T-cell (primary cell): ENCODE measurements around the gene CRY1. TPM values are rescaled to one million over a fixed set of nuclear protein-coding genes. Genes with fewer than 3 reads are reported as not detected.

Source experiments
- ATAC-seq, 4 experiments: fragments of 200-7000 bp in 3 of 4; fragments of 150-1000 bp in 1 of 4; cut with Tn5 transposase; replicated peaks in 1 of 4; 1 replicate in 3 of 4; 2 replicates in 1 of 4; pipeline ENCODE4 v1.10.0; 2021; ENCODE audit warnings: moderate library complexity in 3 of 4, mild to moderate bottlenecking in 2 of 4, moderate number of reproducible peaks in 1 of 4
- CTCF ChIA-PET, 2 donors: fragments of 300-600 bp; sonication (Branson Sonifier 250); formaldehyde crosslinking; loops; one replicate each; lab custom pipeline; 2022; ENCODE audit warnings: antibody characterized with exemption in 2 of 2; lab: Charles Lee
- POLR2A ChIA-PET, 2 donors: fragments of 300-600 bp; sonication (Branson Sonifier 250); formaldehyde crosslinking; loops; one replicate each; lab custom pipeline; 2022; ENCODE audit warnings: antibody characterized with exemption in 2 of 2; lab: Charles Lee
- DNase-seq, 35 experiments: peaks; one replicate each; pipeline versions ENCODE4 v3.0.0 to v3.0.0-alpha.2; 2013 to 2023
- H3K27ac ChIP-seq: one replicate; pipeline ENCODE4 v1.5.1; 2013; ENCODE audit warnings: low read length
- H3K27me3 ChIP-seq, 2 experiments: replicated peaks in 1 of 2; 1 replicate in 1 of 2; 2 replicates in 1 of 2; pipeline versions ENCODE4 v1.6.1 to v1.7.0; 2013; ENCODE audit warnings: low read length in 1 of 2, mixed read lengths in 1 of 2; ENCODE audit not compliant: control insufficient read depth in 2 of 2, insufficient read depth in 2 of 2; ENCODE audit errors: extremely low read depth in 1 of 2
- H3K36me3 ChIP-seq, 2 donors: 1 replicate in 1 of 2; 2 replicates in 1 of 2; pipeline versions ENCODE4 v1.6.1 to v1.7.0; 2013; ENCODE audit warnings: low read length in 1 of 2; ENCODE audit not compliant: control insufficient read depth in 2 of 2, insufficient read depth in 1 of 2; ENCODE audit errors: extremely low read depth in 1 of 2
- H3K4me1 ChIP-seq, 2 experiments: 1 replicate in 1 of 2; 2 replicates in 1 of 2; pipeline versions ENCODE4 v1.6.1 to v1.7.0; 2013; ENCODE audit warnings: low read length in 2 of 2, mixed read lengths in 1 of 2; ENCODE audit not compliant: insufficient read depth in 2 of 2, control insufficient read depth in 1 of 2; ENCODE audit errors: extremely low read depth in 1 of 2
- H3K4me3 ChIP-seq, 2 donors: 1 replicate in 1 of 2; 2 replicates in 1 of 2; pipeline versions ENCODE4 v1.5.1 to v1.7.0; 2013; ENCODE audit warnings: mild to moderate bottlenecking in 2 of 2, low read length in 1 of 2, moderate library complexity in 1 of 2; ENCODE audit not compliant: control insufficient read depth in 1 of 2; ENCODE audit errors: extremely low read depth in 1 of 2
- H3K9me3 ChIP-seq: 2 replicates; pipeline ENCODE4 v1.7.0; 2013
- H3K27ac Mint-ChIP-seq, 2 donors: one replicate each; pipeline ENCODE4 v1.8.0; 2020 to 2021; ENCODE audit warnings: mild to moderate bottlenecking in 2 of 2, mixed read lengths in 2 of 2
- H3K27me3 Mint-ChIP-seq, 2 donors: one replicate each; pipeline ENCODE4 v1.8.0; 2021 to 2022; ENCODE audit warnings: mixed read lengths in 2 of 2
- H3K36me3 Mint-ChIP-seq: one replicate; pipeline ENCODE4 v1.8.0; 2021; ENCODE audit warnings: mixed read lengths
- H3K4me1 Mint-ChIP-seq, 3 donors: one replicate each; pipeline ENCODE4 v1.8.0; 2020 to 2022; ENCODE audit warnings: mixed read lengths in 3 of 3, mild to moderate bottlenecking in 1 of 3
- H3K4me3 Mint-ChIP-seq, 3 donors: one replicate each; pipeline ENCODE4 v1.8.0; 2020 to 2022; ENCODE audit warnings: mild to moderate bottlenecking in 3 of 3, mixed read lengths in 3 of 3, moderate library complexity in 3 of 3
- H3K9me3 Mint-ChIP-seq, 3 donors: one replicate each; pipeline ENCODE4 v1.8.0; 2020 to 2022; ENCODE audit warnings: mixed read lengths in 3 of 3
- WGBS: methylation state at CpG from one replicate; pipeline ENCODE4 v1.1.5; 2013; ENCODE audit warnings: missing lambda C conversion rate; ENCODE audit not compliant: insufficient coverage; 5-methylcytosine and 5-hydroxymethylcytosine counted together
- total RNA-seq, 35 experiments: library from RNA in 6 of 35; stranded (reverse) in 6 of 35; fragments of 120-200 nt in 1 of 35; gene quantifications; one replicate each; pipeline versions ENCODE4 v1.2.1 to v1.2.4 and lab custom pipeline; 2013 to 2026

The CRY1 gene
- total RNA-seq, 5 donors from 2014 or later (not counting 1 experiment from before 2014, with no cell fraction given), result 31.4 to 58.1 (median 35.9) TPM

DNA sequence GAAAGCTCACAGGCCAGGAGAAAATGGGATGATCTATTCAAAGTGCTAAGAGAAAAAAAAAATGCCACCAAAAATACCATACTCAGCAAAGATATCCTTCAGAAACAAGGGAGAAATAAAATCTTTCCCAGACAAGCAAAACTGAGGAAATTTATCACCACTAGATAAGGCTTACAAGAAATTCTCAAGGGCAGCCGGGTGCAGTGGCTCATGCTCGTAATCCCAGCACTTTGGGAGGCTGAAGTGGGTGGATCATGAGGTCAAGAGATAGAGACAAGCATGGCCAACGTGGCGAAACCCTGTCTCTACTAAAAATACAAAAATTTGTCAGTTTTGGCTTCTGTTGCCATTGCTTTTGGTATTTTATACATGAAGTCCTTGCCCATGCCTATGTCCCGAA, 48.2 kb downstream of the CRY1 start:
- Mint-ChIP-seq H3K36me3 (peaks cover 57% of the 10 kb centered on the region), H3K4me1 (peaks cover 15 to 18% (median 17%) of the 10 kb centered on the region in 3 donors), H3K4me3 (no peak overlapping the region), H3K27me3 (no peaks in the 10 kb centered on the region), H3K27ac (no peak overlapping the region), H3K9me3 (peaks cover 25 to 36% (median 30%) of the 10 kb centered on the region in 3 donors)
- CTCF ChIA-PET, result interaction anchor here (0.6 to 1.2 kb wide), 2 partner anchors 12 to 235 kb away, joined by 3 read pairs; no protein-coding TSS in a partner anchor
- ATAC-seq (no peak), DNase-seq (no peak)
- Histone ChIP-seq H3K27me3 (no peaks in the 10 kb centered on the region), H3K27ac (no peak overlapping the region), H3K4me3 (no peak overlapping the region), H3K36me3 (no peaks in the 10 kb centered on the region), H3K4me1 (no peaks in the 10 kb centered on the region), H3K9me3 (peaks cover 3% of the 10 kb centered on the region)
- WGBS, result no CpG with 5 or more reads among the region's 5 CpGs
- POLR2A ChIA-PET, result interaction anchor here in 1 of 2 donors (0.6 kb wide), 1 partner anchor 18 kb away, joined by 3 read pairs; no protein-coding TSS in a partner anchor

DNA sequence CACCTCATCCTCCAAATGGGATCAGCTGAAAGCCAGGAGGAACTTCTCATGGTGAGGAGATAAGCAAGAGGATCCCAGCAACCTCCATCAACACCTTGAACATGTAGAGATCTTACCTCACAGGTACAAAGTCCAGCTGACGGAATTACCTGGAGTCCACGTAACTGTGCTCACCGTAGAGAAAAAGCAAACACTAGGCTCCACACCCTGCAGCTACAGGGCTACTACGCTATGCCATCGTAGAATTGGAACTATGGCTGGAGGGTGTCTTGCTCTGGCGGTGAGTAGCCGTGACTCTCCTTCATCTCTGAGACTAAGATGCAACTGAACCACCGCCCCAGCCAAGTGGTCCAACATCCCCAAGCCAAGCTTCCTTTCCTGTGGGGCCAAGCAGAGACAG, 50.5 kb downstream of the CRY1 start:
- no peaks in the 10 kb centered on the region for H3K27me3 Mint-ChIP-seq
- 100% methylated on average over 1 of the region's 8 CpGs for WGBS
- Histone ChIP-seq H3K4me3 (no peak overlapping the region), H3K27ac (no peak overlapping the region), H3K27me3 (no peaks in the 10 kb centered on the region), H3K4me1 (no peaks in the 10 kb centered on the region), H3K36me3 (no peaks in the 10 kb centered on the region), H3K9me3 (no peaks in the 10 kb centered on the region)
- POLR2A ChIA-PET, result no interaction called here
- peaks cover 54% of the 10 kb centered on the region for H3K36me3 Mint-ChIP-seq
- peaks cover 12 to 28% (median 20%) of the 10 kb centered on the region in 3 donors for H3K9me3 Mint-ChIP-seq
- ATAC-seq, result no peak
- no peak for DNase-seq
- CTCF ChIA-PET, result no interaction called here
- H3K27ac Mint-ChIP-seq, result no peak overlapping the region
- H3K4me3 Mint-ChIP-seq, result no peak overlapping the region
- H3K4me1 Mint-ChIP-seq, result peaks cover 18 to 24% (median 23%) of the 10 kb centered on the region in 3 donors

DNA sequence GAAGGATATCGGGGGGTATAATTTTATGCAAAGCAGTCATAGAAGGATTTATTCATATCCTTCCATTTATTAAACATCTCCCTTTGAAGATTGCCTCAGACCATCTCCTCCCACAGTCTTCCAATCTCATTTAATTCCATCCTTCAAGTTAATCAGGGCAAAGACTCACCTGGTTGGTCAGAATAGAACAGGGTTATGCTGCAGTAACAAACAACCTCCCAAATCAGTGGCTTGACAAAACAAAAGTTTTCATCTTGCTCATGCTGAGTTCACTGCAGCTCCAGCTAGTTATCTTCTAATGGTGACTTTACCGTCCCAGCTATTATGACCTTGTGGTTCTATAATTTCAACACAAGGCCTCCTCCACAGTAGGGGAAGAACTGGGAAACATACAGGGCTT, 57.6 kb downstream of the CRY1 start:
- Histone ChIP-seq H3K4me1 (no peaks in the 10 kb centered on the region), H3K27ac (no peak overlapping the region), H3K9me3 (no peaks in the 10 kb centered on the region), H3K36me3 (no peaks in the 10 kb centered on the region), H3K4me3 (no peak overlapping the region), H3K27me3 (no peaks in the 10 kb centered on the region)
- Mint-ChIP-seq H3K9me3 (peaks cover 0 to 7% (median 3%) of the 10 kb centered on the region in 3 donors), H3K36me3 (peaks cover 45% of the 10 kb centered on the region), H3K4me3 (no peak overlapping the region), H3K27me3 (no peaks in the 10 kb centered on the region), H3K4me1 (peaks cover 30 to 43% (median 42%) of the 10 kb centered on the region in 3 donors), H3K27ac (no peak overlapping the region)
- 100% methylated on average over 1 of the region's 2 CpGs for WGBS
- ChIA-PET POLR2A (no interaction called here), CTCF (interaction anchor here (0.7 to 0.9 kb wide), 2 partner anchors 8 to 60 kb away, joined by 3 to 4 read pairs; no protein-coding TSS in a partner anchor)
- no peak for DNase-seq
- no peak for ATAC-seq

DNA sequence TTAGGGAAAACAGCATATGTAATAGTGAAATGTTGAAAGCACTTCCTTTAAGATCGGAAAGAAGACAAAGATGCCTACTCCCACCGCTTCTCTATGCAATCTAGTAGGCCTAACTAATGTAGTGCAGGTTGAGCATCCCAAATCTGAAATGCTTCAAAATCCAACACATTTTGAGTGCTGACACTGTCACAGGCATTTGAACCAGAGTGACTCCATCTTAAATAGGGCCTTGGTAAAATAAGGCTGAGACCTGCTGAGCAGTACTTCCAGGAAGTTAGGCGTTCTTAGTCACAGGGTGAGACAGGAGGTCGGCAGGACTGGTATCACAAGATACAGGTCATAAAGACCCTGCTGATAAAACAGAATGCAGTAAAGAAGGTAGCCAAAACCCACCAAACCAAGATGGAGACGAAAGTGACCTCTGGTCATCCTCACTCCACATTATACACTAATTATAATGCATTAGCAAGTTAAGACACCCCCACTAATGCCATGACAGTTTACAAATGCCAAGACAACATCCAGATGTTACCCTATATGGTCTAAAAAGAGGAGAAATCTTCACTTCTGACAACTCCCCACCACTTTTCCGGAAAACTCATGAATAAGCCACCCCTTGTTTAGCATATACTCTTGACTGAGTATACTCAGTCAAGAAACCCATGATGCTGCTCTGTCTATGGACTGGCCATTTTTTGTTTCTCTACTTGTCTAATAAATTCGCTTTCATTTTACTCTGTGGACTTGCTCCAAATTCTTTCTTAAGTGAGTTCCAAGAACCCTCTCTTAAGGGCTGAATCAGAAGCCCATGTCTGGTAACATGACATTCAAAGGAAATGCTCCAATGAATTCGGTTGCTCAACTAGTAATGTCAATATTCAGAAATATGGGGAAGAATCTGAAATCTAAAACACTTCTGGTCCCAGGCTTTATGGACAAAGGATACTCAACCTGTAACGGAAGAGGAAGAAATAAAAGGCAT, 59.3 kb downstream of the CRY1 start:
- H3K4me1 Mint-ChIP-seq, result peaks cover 39 to 53% (median 46%) of the 10 kb centered on the region in 3 donors

DNA sequence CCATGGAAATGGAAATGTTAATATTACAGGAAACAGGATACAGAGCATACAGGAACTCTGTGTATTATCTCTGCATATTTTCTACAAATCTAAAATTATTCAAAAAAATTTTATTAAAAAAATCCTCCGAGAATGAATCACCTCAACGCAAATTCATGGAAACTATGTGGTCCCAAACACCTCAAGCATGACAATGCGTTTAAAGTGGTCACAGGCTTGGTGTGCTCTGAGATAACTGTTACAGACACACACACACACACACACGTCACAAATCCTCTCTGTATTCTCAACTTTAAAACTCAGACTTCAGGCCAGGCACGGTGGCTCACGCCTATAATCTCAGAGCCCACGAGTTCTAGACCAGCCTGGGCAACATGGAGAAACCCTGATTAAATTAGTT, 61.1 kb downstream of the CRY1 start:
- no peaks in the 10 kb centered on the region for H3K36me3 ChIP-seq
- H3K4me3 Mint-ChIP-seq, result no peak overlapping the region
- no peak for ATAC-seq
- H3K9me3 ChIP-seq, result no peaks in the 10 kb centered on the region
- peaks cover 0 to 5% of the 10 kb centered on the region in 2 experiments for H3K4me1 ChIP-seq
- H3K4me1 Mint-ChIP-seq, result peaks cover 52 to 61% (median 52%) of the 10 kb centered on the region in 3 donors
- 69% methylated on average over 6 of the region's 7 CpGs for WGBS
- DNase-seq, result no peak
- ChIA-PET CTCF (no interaction called here), POLR2A (no interaction called here)
- no peaks in the 10 kb centered on the region for H3K27me3 ChIP-seq
- H3K27me3 Mint-ChIP-seq, result no peaks in the 10 kb centered on the region
- peak overlapping the region in 1 of 2 donors; percentile 67 for H3K27ac Mint-ChIP-seq
- no peak overlapping the region for H3K27ac ChIP-seq
- peaks cover 0 to 7% (median 0%) of the 10 kb centered on the region in 3 donors for H3K9me3 Mint-ChIP-seq
- H3K36me3 Mint-ChIP-seq, result peaks cover 30% of the 10 kb centered on the region
- H3K4me3 ChIP-seq, result no peak overlapping the region

More for the DNA sequence above, 59.3 kb downstream of the CRY1 start:
- peaks cover 0 to 4% of the 10 kb centered on the region in 2 experiments for H3K4me1 ChIP-seq
- Mint-ChIP-seq H3K36me3 (peaks cover 38% of the 10 kb centered on the region), H3K4me3 (no peak overlapping the region), H3K27me3 (no peaks in the 10 kb centered on the region), H3K27ac (no peak overlapping the region), H3K9me3 (peaks cover 0 to 7% (median 0%) of the 10 kb centered on the region in 3 donors)
- 86% methylated on average over 4 of the region's 9 CpGs for WGBS
- no peaks in the 10 kb centered on the region for H3K27me3 ChIP-seq
- no peaks in the 10 kb centered on the region for H3K9me3 ChIP-seq
- H3K27ac ChIP-seq, result no peak overlapping the region
- ChIA-PET POLR2A (no interaction called here), CTCF (interaction anchor here in 1 of 2 donors (0.6 kb wide), 1 partner anchor 189 kb away, joined by 10 read pairs; no protein-coding TSS in a partner anchor)
- no peaks in the 10 kb centered on the region for H3K36me3 ChIP-seq
- no peak overlapping the region for H3K4me3 ChIP-seq
- DNase-seq (no peak), ATAC-seq (no peak)

DNA sequence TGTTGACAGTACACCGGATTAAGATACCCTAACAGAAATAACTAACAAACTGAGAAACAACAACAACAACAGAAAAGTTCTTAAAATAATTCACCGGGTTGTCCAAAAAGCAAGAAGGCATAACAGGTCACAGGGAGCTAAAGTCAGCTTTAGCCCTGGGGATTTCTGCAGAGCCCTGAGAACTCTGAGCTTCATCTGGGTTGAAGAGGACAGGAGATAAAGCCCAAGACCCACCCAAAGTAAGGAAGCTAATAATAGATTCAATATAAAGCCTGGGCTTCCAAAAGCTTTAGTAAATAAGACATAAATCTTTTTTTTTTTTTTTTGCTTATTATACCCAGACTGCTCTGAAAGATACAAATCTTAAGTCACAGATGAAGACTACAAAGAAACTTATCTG, 62.3 kb downstream of the CRY1 start:
- WGBS, result no CpG with 5 or more reads among the region's 2 CpGs
- Histone ChIP-seq H3K36me3 (no peaks in the 10 kb centered on the region), H3K27ac (peak overlapping the region; percentile 41), H3K4me3 (no peak overlapping the region), H3K4me1 (peaks cover 0 to 8% of the 10 kb centered on the region in 2 experiments), H3K9me3 (no peaks in the 10 kb centered on the region), H3K27me3 (no peaks in the 10 kb centered on the region)
- CTCF ChIA-PET, result interaction anchor here in 1 of 2 donors (1.1 kb wide), 1 partner anchor 61 kb away, joined by 3 read pairs; no protein-coding TSS in a partner anchor
- DNase-seq (no peak), ATAC-seq (no peak)
- H3K4me3 Mint-ChIP-seq, result no peak overlapping the region
- peaks cover 42 to 70% (median 61%) of the 10 kb centered on the region in 3 donors for H3K4me1 Mint-ChIP-seq
- POLR2A ChIA-PET, result interaction anchor here in 1 of 2 donors (0.5 to 0.9 kb wide), 4 partner anchors 10 to 727 kb away, joined by 3 to 7 read pairs (median 4); no protein-coding TSS in a partner anchor
- peak overlapping the region in 1 of 2 donors; percentile 61 for H3K27ac Mint-ChIP-seq
- H3K9me3 Mint-ChIP-seq, result no peaks in the 10 kb centered on the region
- H3K36me3 Mint-ChIP-seq, result peaks cover 19% of the 10 kb centered on the region
- H3K27me3 Mint-ChIP-seq, result no peaks in the 10 kb centered on the region
